ENCODE data around the gene ZSCAN32. TPM values are rescaled to one million over a fixed set of nuclear protein-coding genes. Genes with fewer than 3 reads are reported as not detected.

ZSCAN32 gene
- polyA plus RNA-seq, 2 of the 4 experiments (the other 2 are of a cell fraction), result 12.4 to 29.4 TPM

- TF ChIP-seq BCL3 (IDR thresholded peaks at IDR 0.05) (no peak), CHD4 (IDR thresholded peaks at IDR 0.05; ENCODE audit: borderline replicate concordance) (no peak), RAD21 (conservative IDR thresholded peaks at IDR 0.05 in 1 of 2, IDR thresholded peaks at IDR 0.05 in 1 of 2) (no peak)
These were observed 35.9 kb downstream of the ZSCAN32 start (continued) for GRCh38 chr16:3364774-3365427.

- 60% methylated on average over 7 of the region's 7 CpGs for WGBS (ENCODE audit: missing lambda C conversion rate)
- ATAC-seq, result no peak
- ChIA-PET POLR2A (no interaction called here), CTCF (no interaction called here)
- peak in 1 of 2 experiments; percentile 37 for DNase-seq (ENCODE audit: low read depth in 1 of 2, low spot score in 1 of 2)
- Histone ChIP-seq H3K4me3 (no peak overlapping the region), H3K4me1 (no peaks in the 10 kb centered on the region), H3K4me2 (no peak overlapping the region), H3K9me3 (peaks cover 71% of the 10 kb centered on the region), H3K27ac (no peak overlapping the region)
- no peak for FAIRE-seq
- TF ChIP-seq ZFP36 (IDR thresholded peaks at IDR 0.05; ENCODE audit: borderline replicate concordance, partially characterized antibody) (no peak), JUN (IDR thresholded peaks at IDR 0.05) (no peak), HDAC2 (IDR thresholded peaks at IDR 0.05) (no peak), E2F6 (IDR thresholded peaks at IDR 0.05; ENCODE audit: borderline replicate concordance, low read depth) (no peak), SMC3 (IDR thresholded peaks at IDR 0.05) (no peak), POLR2A (IDR thresholded peaks at IDR 0.05; ENCODE audit: low read length) (no peak), RFX5 (IDR thresholded peaks at IDR 0.05) (no peak), HMGXB4 (CRISPR knock-in tag; IDR thresholded peaks at IDR 0.05; ENCODE audit: borderline replicate concordance) (no peak), EHF (CRISPR knock-in tag; IDR thresholded peaks at IDR 0.05) (no peak), ESRRA (IDR thresholded peaks at IDR 0.05; ENCODE audit: borderline replicate concordance, low read length) (no peak), CHD2 (IDR thresholded peaks at IDR 0.05; ENCODE audit: low read length, partially characterized antibody) (no peak), CBX2 (IDR thresholded peaks at IDR 0.05; ENCODE audit: borderline replicate concordance, low read depth) (no peak), NFE2L2 (conservative IDR thresholded peaks at IDR 0.05; ENCODE audit: low read length) (no peak), HEYL (CRISPR knock-in tag; IDR thresholded peaks at IDR 0.05) (no peak), FOSB (CRISPR knock-in tag; IDR thresholded peaks at IDR 0.05) (no peak), EHMT2 (IDR thresholded peaks at IDR 0.05; ENCODE audit: low read depth) (no peak), CBX8 (IDR thresholded peaks at IDR 0.05) (no peak), CTCF (IDR thresholded peaks at IDR 0.05) (no peak), BCL3 (IDR thresholded peaks at IDR 0.05) (no peak)
These were observed 37.0 kb downstream of the ZSCAN32 start for GRCh38 chr16:3363793-3364192.
